Endothelial cell of umbilical vein (primary cell): Measurements from ENCODE around the gene PPFIA2. TPM values are rescaled to one million over a fixed set of nuclear protein-coding genes. Genes with fewer than 3 reads are reported as not detected.

ENCODE experiments used
- BruUV-seq: library from RNA; stranded (reverse); fragments of 400-500 nt; replicated peaks from 2 replicates; lab custom pipeline; 2021; lab: Mats Ljungman, UMichigan
- CTCF ChIA-PET: fragments of 300-600, 350-600 bp; sonication (Branson Sonifier 250); formaldehyde crosslinking; loops from one replicate; lab custom pipeline; 2021; ENCODE audit warnings: antibody characterized with exemption, inconsistent platforms; lab: Charles Lee
- POLR2A ChIA-PET: fragments of 300-600, 350-600 bp; sonication (Branson Sonifier 250); formaldehyde crosslinking; loops from one replicate; lab custom pipeline; 2021; ENCODE audit warnings: antibody characterized with exemption, inconsistent platforms; lab: Charles Lee
- DNase-seq: peaks from one replicate; pipeline ENCODE4 v3.0.0-alpha.2; 2011; ENCODE audit warnings: low read depth, low spot score
- FAIRE-seq: peaks from 2 replicates; lab custom pipeline; 2011; peaks lifted over from hg19 to GRCh38; lab: Jason Lieb, UNC
- H2AFZ ChIP-seq: 2 replicates; pipeline ENCODE4 v1.6.0; 2012; ENCODE audit warnings: low read depth, low read length, control low read depth, inconsistent platforms
- H3K27ac ChIP-seq: 2 replicates; pipeline ENCODE4 v1.5.1; 2011; ENCODE audit warnings: low read depth, mild to moderate bottlenecking, control low read depth, low read length, moderate library complexity; ENCODE audit not compliant: insufficient read depth
- H3K27me3 ChIP-seq, 2 experiments: 2 replicates each; pipeline versions ENCODE4 v1.6.0 to v1.6.1; 2011; ENCODE audit warnings: low read length in 2 of 2, mixed read lengths in 1 of 2; ENCODE audit not compliant: control insufficient read depth in 2 of 2, insufficient read depth in 2 of 2
- H3K36me3 ChIP-seq, 2 experiments: 2 replicates in 1 of 2; 3 replicates in 1 of 2; pipeline ENCODE4 v1.5.1; 2011; ENCODE audit warnings: low read length in 2 of 2, mild to moderate bottlenecking in 1 of 2, moderate library complexity in 1 of 2; ENCODE audit not compliant: control insufficient read depth in 2 of 2, insufficient read depth in 2 of 2; ENCODE audit errors: extremely low read depth in 1 of 2
- H3K4me1 ChIP-seq: 3 replicates; pipeline ENCODE4 v1.5.1; 2011; ENCODE audit warnings: mild to moderate bottlenecking, low read length; ENCODE audit not compliant: control insufficient read depth, insufficient read depth; ENCODE audit errors: extremely low read depth
- H3K4me2 ChIP-seq: 2 replicates; pipeline ENCODE4 v1.6.1; 2011; ENCODE audit warnings: low read length, control low read depth, mixed read lengths; ENCODE audit not compliant: insufficient read depth
- H3K4me3 ChIP-seq, 3 experiments: fragments of 200-600 bp in 1 of 3; sonication (generic), shearing (Covaris generic) in 1 of 3; replicated peaks in 1 of 3; 2 replicates each; pipeline ENCODE4 v1.5.1; 2011 to 2016; ENCODE audit warnings: control low read depth in 3 of 3, low read length in 3 of 3, mild to moderate bottlenecking in 2 of 3, inconsistent platforms in 1 of 3, low read depth in 1 of 3, moderate library complexity in 1 of 3; ENCODE audit not compliant: insufficient read depth in 1 of 3
- H3K79me2 ChIP-seq: 2 replicates; pipeline ENCODE4 v1.6.0; 2012; ENCODE audit warnings: low read length, inconsistent platforms; ENCODE audit not compliant: control insufficient read depth, insufficient read depth
- H3K9ac ChIP-seq: replicated peaks from 2 replicates; pipeline ENCODE3; 2011; ENCODE audit warnings: low read length, control low read depth; ENCODE audit not compliant: insufficient read depth; ENCODE audit errors: extremely low read depth
- H3K9me1 ChIP-seq: replicated peaks from 3 replicates; pipeline ENCODE4 v1.6.0; 2011; ENCODE audit warnings: mild to moderate bottlenecking, low read length; ENCODE audit not compliant: control insufficient read depth, insufficient read depth; ENCODE audit errors: extremely low read depth
- H3K9me3 ChIP-seq: replicated peaks from 2 replicates; pipeline ENCODE4 v1.5.1; 2012; ENCODE audit warnings: low read length, inconsistent platforms; ENCODE audit not compliant: control insufficient read depth, insufficient read depth
- H4K20me1 ChIP-seq: replicated peaks from 2 replicates; pipeline ENCODE3; 2011; ENCODE audit warnings: mild to moderate bottlenecking, low read length; ENCODE audit not compliant: control insufficient read depth, insufficient read depth; ENCODE audit errors: extremely low read depth
- CTCF ChIP-seq, 2 donors: IDR thresholded peaks; 1 replicate in 1 of 2; 2 replicates in 1 of 2; pipeline ENCODE4 v1.5.1; 2011; ENCODE audit warnings: low read length in 2 of 2, mild to moderate bottlenecking in 2 of 2, moderate library complexity in 2 of 2, control low read depth in 1 of 2, inconsistent platforms in 1 of 2, low read depth in 1 of 2; ENCODE audit not compliant: insufficient read depth in 1 of 2; ENCODE audit errors: extremely low read depth in 1 of 2
- EZH2 ChIP-seq: IDR thresholded peaks from 2 replicates; pipeline ENCODE4 v1.6.1; 2012; ENCODE audit warnings: borderline replicate concordance, low read depth, mild to moderate bottlenecking, moderate library complexity, low read length, inconsistent platforms; ENCODE audit not compliant: severe bottlenecking
- FOS ChIP-seq: IDR thresholded peaks from 2 replicates; pipeline ENCODE4 v1.6.1; 2011; ENCODE audit warnings: mild to moderate bottlenecking, low read length, moderate library complexity, borderline replicate concordance; ENCODE audit not compliant: insufficient read depth
- GATA2 ChIP-seq: IDR thresholded peaks from 2 replicates; pipeline ENCODE4 v1.7.0; 2011; ENCODE audit warnings: low read depth, mild to moderate bottlenecking, moderate library complexity, mixed read lengths, low read length; ENCODE audit not compliant: insufficient read length, insufficient read depth
- JUN ChIP-seq: IDR thresholded peaks from 2 replicates; pipeline ENCODE4 v1.6.1; 2011; ENCODE audit warnings: borderline replicate concordance, low read depth; ENCODE audit not compliant: insufficient read length, insufficient read depth
- MAX ChIP-seq: IDR thresholded peaks from 2 replicates; pipeline ENCODE4 v1.6.1; 2011; ENCODE audit not compliant: insufficient read depth, insufficient read length
- MYC ChIP-seq: IDR thresholded peaks from one replicate; pipeline ENCODE4 v1.6.1; 2011; ENCODE audit warnings: mild to moderate bottlenecking, low read depth, low read length
- POLR2A ChIP-seq: IDR thresholded peaks from 2 replicates; pipeline ENCODE4 v1.6.1; 2012; ENCODE audit warnings: low read depth, mild to moderate bottlenecking, control low read depth, low read length
- POLR2AphosphoS5 ChIP-seq: IDR thresholded peaks from 2 replicates; pipeline ENCODE4 v1.6.1; 2012; ENCODE audit warnings: low read depth, mild to moderate bottlenecking, control low read depth, low read length, moderate library complexity; ENCODE audit not compliant: insufficient read depth
- dilution Hi-C: fragments of 300-500 bp; cut with MboI; formaldehyde crosslinking; loops from one replicate; pipeline ENCODE4 v1.15.0; 2019; ENCODE audit warnings: low sequenced_read_pairs; ENCODE audit not compliant: extremely low pct_ligation_motif_present
- intact Hi-C: fragments of 100-400 bp; cut with micrococcal nuclease; formaldehyde crosslinking; loops from one replicate; pipeline ENCODE4 v1.10.0; 2022
- polyA plus RNA-seq, 4 experiments: library from polyadenylated mRNA; depleted of rRNA in 3 of 4; stranded (reverse) in 3 of 4; unstranded in 1 of 4; fragments of >200 nt; gene quantifications; 2 replicates each; pipeline versions ENCODE4 v1.2.1 to v1.2.3, GENCODE V29; 2011 to 2012; ENCODE audit warnings: missing spikeins in 1 of 4
- total RNA-seq: library from RNA; stranded (reverse); gene quantifications from 2 replicates; pipeline ENCODE4 v1.2.3, GENCODE V29; 2021

PPFIA2 gene
- total and polyA plus RNA-seq, 2 donors (not counting 3 experiments of a cell fraction or from before 2014, with no cell fraction given) = not detected

GRCh38 chr12:81546811-81547210, 212.3 kb downstream of the PPFIA2 start:
- DNase-seq = no peak
- Histone ChIP-seq H3K27me3 (no peaks in the 10 kb centered on the region), H3K9me1 (no peaks in the 10 kb centered on the region), H3K9ac (no peak overlapping the region), H3K27ac (no peak overlapping the region), H3K9me3 (no peaks in the 10 kb centered on the region), H4K20me1 (no peaks in the 10 kb centered on the region), H3K4me2 (no peak overlapping the region), H3K36me3 (no peaks in the 10 kb centered on the region), H2AFZ (no peak overlapping the region), H3K4me3 (no peak overlapping the region), H3K4me1 (no peaks in the 10 kb centered on the region), H3K79me2 (no peaks in the 10 kb centered on the region)
- TF ChIP-seq FOS = no peak
- no peak for TF ChIP-seq POLR2AphosphoS5
- TF ChIP-seq GATA2 = no peak
- no peak for TF ChIP-seq CTCF (IDR thresholded peaks at IDR 0.05; ENCODE audit: extremely low read depth in 1 of 2, insufficient read depth in 1 of 2, low read depth in 1 of 2, low read length in 2 of 2)
- no peak for TF ChIP-seq MYC
- TF ChIP-seq POLR2A = no peak
- no peak for TF ChIP-seq JUN
- TF ChIP-seq MAX = no peak
- TF ChIP-seq EZH2 = no peak
- dilution Hi-C loops = no loop called here
- FAIRE-seq = no peak
- CTCF ChIA-PET = no interaction called here
- no TSS peak for BruUV-seq
- intact Hi-C loops = no loop called here
- POLR2A ChIA-PET = no interaction called here
